HG03280 (cell line): ENCODE data around the gene AHNAK2.

ENCODE experiments used
- ATAC-seq: cut with Tn5 transposase; IDR thresholded peaks from one replicate; pipeline ENCODE4 v1.9.1; 2021; ENCODE audit warnings: mild to moderate bottlenecking, moderate library complexity; ENCODE audit not compliant: unreplicated experiment

The AHNAK2 gene

GRCh38 chr14:104941508-104942365 lies 36.4 kb downstream of the AHNAK2 start:
- ATAC-seq, result no peak

- no peak for ATAC-seq
Measured at GRCh38 chr14:104940526-104941150, 37.5 kb downstream of the AHNAK2 start.

GRCh38 chr14:104939666-104940410 lies 38.3 kb downstream of the AHNAK2 start:
- no peak for ATAC-seq

- ATAC-seq, result no peak
Measured at GRCh38 chr14:104938960-104939359, 39.2 kb downstream of the AHNAK2 start.

- no peak for ATAC-seq
Measured at GRCh38 chr14:104938436-104938835, 39.7 kb downstream of the AHNAK2 start.

GRCh38 chr14:104937694-104938365 lies 40.3 kb downstream of the AHNAK2 start:
- ATAC-seq, result no peak

GRCh38 chr14:104937161-104937560 lies 41.0 kb downstream of the AHNAK2 start:
- no peak for ATAC-seq

GRCh38 chr14:104936361-104937155 lies 41.6 kb downstream of the AHNAK2 start:
- ATAC-seq, result no peak

GRCh38 chr14:104935955-104936354 lies 42.2 kb downstream of the AHNAK2 start:
- ATAC-seq, result no peak

GRCh38 chr14:104935026-104935650 lies 43.0 kb downstream of the AHNAK2 start:
- no peak for ATAC-seq

GRCh38 chr14:104933746-104934733 lies 44.1 kb downstream of the AHNAK2 start:
- no peak for ATAC-seq

- ATAC-seq, result no peak
Measured at GRCh38 chr14:104932676-104933631, 45.2 kb downstream of the AHNAK2 start.

- no peak for ATAC-seq
Measured at GRCh38 chr14:104931771-104932675, 46.2 kb downstream of the AHNAK2 start.

GRCh38 chr14:104931304-104931770 lies 46.8 kb downstream of the AHNAK2 start:
- no peak for ATAC-seq

GRCh38 chr14:104930526-104931303 lies 47.5 kb downstream of the AHNAK2 start:
- ATAC-seq, result no peak
